IMR-90 (cell line): ENCODE results near the gene CHRD. TPM values are rescaled to one million over a fixed set of nuclear protein-coding genes. Genes with fewer than 3 reads are reported as not detected.

Experiments
- ATAC-seq: fragments of 200-7000 bp; cut with Tn5 transposase; 2 replicates; pipeline ENCODE4 v1.9.1; 2020; ENCODE audit warnings: low read depth, mild to moderate bottlenecking, moderate library complexity
- BruUV-seq: library from RNA; stranded (reverse); fragments of 400-500 nt; replicated peaks from 2 replicates; lab custom pipeline; 2021; lab: Mats Ljungman, UMichigan
- CTCF ChIA-PET: fragments of 300-600 bp; formaldehyde crosslinking; extraction: SDS; loops from one replicate; lab custom pipeline; 2021; ENCODE audit warnings: antibody characterized with exemption; lab: Yijun Ruan, JAX
- POLR2A ChIA-PET: fragments of 300-600 bp; sonication (Branson Sonifier 250); formaldehyde crosslinking; loops from one replicate; lab custom pipeline; 2022; ENCODE audit warnings: antibody characterized with exemption; ENCODE audit not compliant: unreplicated experiment; lab: Charles Lee
- DNase-seq: peaks from one replicate; pipeline ENCODE4 v3.0.0; 2013
- H2AFZ ChIP-seq: replicated peaks from 2 replicates; pipeline ENCODE3; 2013; ENCODE audit warnings: low read length, mild to moderate bottlenecking; ENCODE audit not compliant: poor library complexity
- H2AK5ac ChIP-seq: 2 replicates; pipeline ENCODE4 v1.6.1; 2013; ENCODE audit warnings: low read depth, low read length, inconsistent platforms
- H2AK9ac ChIP-seq: replicated peaks from 2 replicates; pipeline ENCODE3; 2013; ENCODE audit warnings: mild to moderate bottlenecking, low read depth, low read length, moderate library complexity; ENCODE audit not compliant: poor library complexity
- H2BK120ac ChIP-seq: 2 replicates; pipeline ENCODE4 v1.6.1; 2013; ENCODE audit warnings: low read depth, low read length, inconsistent platforms
- H2BK15ac ChIP-seq: 3 replicates; pipeline ENCODE4 v1.6.1; 2013; ENCODE audit warnings: low read depth, low read length, inconsistent platforms
- H2BK20ac ChIP-seq: 2 replicates; pipeline ENCODE4 v1.6.1; 2013; ENCODE audit warnings: low read depth, mild to moderate bottlenecking, inconsistent platforms, low read length, moderate library complexity
- H2BK5ac ChIP-seq: 2 replicates; pipeline ENCODE4 v1.6.1; 2013; ENCODE audit warnings: mild to moderate bottlenecking, low read depth, low read length, inconsistent platforms; ENCODE audit not compliant: poor library complexity, severe bottlenecking
- H3K14ac ChIP-seq: replicated peaks from 2 replicates; pipeline ENCODE4 v1.6.1; 2013; ENCODE audit warnings: low read depth, low read length, inconsistent platforms
- H3K18ac ChIP-seq: 2 replicates; pipeline ENCODE4 v1.6.1; 2013; ENCODE audit warnings: low read depth, low read length, control low read depth
- H3K23ac ChIP-seq: 2 replicates; pipeline ENCODE4 v1.6.1; 2013; ENCODE audit warnings: low read depth, low read length, inconsistent platforms
- H3K27ac ChIP-seq: 2 replicates; pipeline ENCODE4 v1.5.1; 2013; ENCODE audit warnings: mild to moderate bottlenecking, control low read depth, low read length; ENCODE audit not compliant: insufficient read depth
- H3K27me3 ChIP-seq: 2 replicates; pipeline ENCODE4 v1.6.1; 2013; ENCODE audit warnings: low read length; ENCODE audit not compliant: control insufficient read depth, insufficient read depth
- H3K36me3 ChIP-seq: 2 replicates; pipeline ENCODE4 v1.6.1; 2013; ENCODE audit warnings: low read length, mixed read lengths; ENCODE audit not compliant: control insufficient read depth, insufficient read depth
- H3K4ac ChIP-seq: 2 replicates; pipeline ENCODE4 v1.6.1; 2013; ENCODE audit warnings: low read depth, low read length, inconsistent platforms
- H3K4me1 ChIP-seq: 2 replicates; pipeline ENCODE4 v1.6.1; 2013; ENCODE audit warnings: low read length, mixed read lengths; ENCODE audit not compliant: control insufficient read depth, insufficient read depth
- H3K4me2 ChIP-seq: 2 replicates; pipeline ENCODE4 v1.6.1; 2013; ENCODE audit warnings: low read depth, mild to moderate bottlenecking, control low read depth, low read length, moderate library complexity
- H3K4me3 ChIP-seq: 2 replicates; pipeline ENCODE4 v1.5.1; 2013; ENCODE audit warnings: low read depth, mild to moderate bottlenecking, control low read depth, low read length, moderate library complexity; ENCODE audit not compliant: insufficient read depth
- H3K56ac ChIP-seq: 2 replicates; pipeline ENCODE4 v1.6.1; 2013; ENCODE audit warnings: low read length, inconsistent platforms; ENCODE audit not compliant: insufficient read depth; ENCODE audit errors: extremely low read depth
- H3K79me1 ChIP-seq, 2 experiments: 2 replicates each; pipeline ENCODE4 v1.6.1; 2013; ENCODE audit warnings: low read length in 2 of 2, inconsistent platforms in 1 of 2, low read depth in 1 of 2
- H3K9ac ChIP-seq: 2 replicates; pipeline ENCODE4 v1.6.1; 2013; ENCODE audit warnings: low read depth, low read length, control low read depth
- H3K9me1 ChIP-seq: 2 replicates; pipeline ENCODE4 v1.6.1; 2013; ENCODE audit warnings: low read length, inconsistent platforms; ENCODE audit not compliant: insufficient read depth
- H3K9me3 ChIP-seq: 2 replicates; pipeline ENCODE4 v1.6.1; 2013; ENCODE audit warnings: low read length; ENCODE audit not compliant: control insufficient read depth, insufficient read depth
- H4K20me1 ChIP-seq: 2 replicates; pipeline ENCODE4 v1.6.1; 2013; ENCODE audit warnings: low read length, inconsistent platforms; ENCODE audit not compliant: insufficient read depth
- H4K5ac ChIP-seq: 2 replicates; pipeline ENCODE4 v1.6.1; 2013; ENCODE audit warnings: mild to moderate bottlenecking, low read depth, low read length, control low read depth
- H4K8ac ChIP-seq, 2 experiments: 2 replicates each; pipeline ENCODE4 v1.6.1; 2013; ENCODE audit warnings: low read depth in 2 of 2, low read length in 2 of 2, control low read depth in 1 of 2, inconsistent platforms in 1 of 2
- H4K91ac ChIP-seq: 2 replicates; pipeline ENCODE4 v1.6.1; 2013; ENCODE audit warnings: low read depth, low read length, inconsistent platforms; ENCODE audit not compliant: insufficient read depth
- BHLHE40 ChIP-seq: fragments of 150-350 bp; IDR thresholded peaks from 2 replicates; pipeline ENCODE4 v1.6.1; 2016; ENCODE audit warnings: mild to moderate bottlenecking, low read depth, low read length
- CTCF ChIP-seq: conservative IDR thresholded peaks from 2 replicates; pipeline ENCODE4 v1.5.1; 2012; ENCODE audit warnings: mild to moderate bottlenecking, low read depth, low read length, improper control_type of control experiment
- ELK1 ChIP-seq: fragments of 150-350 bp; IDR thresholded peaks from 2 replicates; pipeline ENCODE4 v1.6.1; 2016; ENCODE audit warnings: low read depth, mild to moderate bottlenecking, low read length, moderate library complexity, borderline replicate concordance
- MAFK ChIP-seq: IDR thresholded peaks from 2 replicates; pipeline ENCODE4 v1.6.1; 2012; ENCODE audit warnings: low read depth, low read length, improper control_type of control experiment
- NFE2L2 ChIP-seq: fragments of 150-350 bp; IDR thresholded peaks from 2 replicates; pipeline ENCODE4 v1.6.1; 2016; ENCODE audit warnings: low read depth, mild to moderate bottlenecking, low read length
- RAD21 ChIP-seq: IDR thresholded peaks from 2 replicates; pipeline ENCODE4 v1.6.1; 2012; ENCODE audit warnings: low read length, improper control_type of control experiment
- RCOR1 ChIP-seq: IDR thresholded peaks from 2 replicates; pipeline ENCODE4 v1.6.1; 2012; ENCODE audit warnings: mild to moderate bottlenecking, low read length, improper control_type of control experiment; ENCODE audit not compliant: insufficient replicate concordance
- RFX5 ChIP-seq: IDR thresholded peaks from 2 replicates; pipeline ENCODE4 v1.8.0; 2012; ENCODE audit warnings: low read depth, mild to moderate bottlenecking, low read length, moderate library complexity
- SMC3 ChIP-seq: fragments of 150-350 bp; IDR thresholded peaks from 2 replicates; pipeline ENCODE4 v1.6.1; 2016; ENCODE audit warnings: low read depth, mild to moderate bottlenecking, antibody characterized with exemption, low read length, moderate library complexity
- USF2 ChIP-seq: fragments of 150-350 bp; IDR thresholded peaks from 2 replicates; pipeline ENCODE4 v1.6.1; 2017; ENCODE audit warnings: mild to moderate bottlenecking, antibody characterized with exemption, low read length, low read depth
- WGBS, 2 experiments: methylation state at CpG; one replicate each; pipeline versions ENCODE4 v1.1.5 to v1.1.7; 2013; ENCODE audit warnings: missing lambda C conversion rate in 2 of 2; ENCODE audit not compliant: insufficient read length in 1 of 2; ENCODE audit errors: extremely low coverage in 2 of 2; 5-methylcytosine and 5-hydroxymethylcytosine counted together
- dilution Hi-C: fragments of 300-500 bp; cut with HindIII; formaldehyde crosslinking; loops from one replicate; pipeline ENCODE4 v1.14.3; 2018; ENCODE audit warnings: low sequenced_read_pairs; ENCODE audit not compliant: unreplicated experiment
- in situ Hi-C: fragments of 300-500 bp; cut with MboI; formaldehyde crosslinking; loops from 3 replicates; pipeline ENCODE4 v1.14.3; 2019; ENCODE audit warnings: low sequenced_read_pairs, inconsistent platforms, mixed read lengths
- intact Hi-C: fragments of 100-400 bp; cut with micrococcal nuclease; formaldehyde crosslinking; loops from 2 replicates; pipeline ENCODE4 v1.10.0; 2022
- polyA plus RNA-seq, 3 experiments: library from polyadenylated mRNA; depleted of rRNA; stranded (reverse); fragments of >200 nt; gene quantifications; 2 replicates each; pipeline ENCODE4 v1.2.3, GENCODE V29; 2012; ENCODE audit warnings: low replicate concordance in 1 of 3
- total RNA-seq: library from RNA; depleted of rRNA; stranded (reverse); fragments of >200 nt; gene quantifications from 2 replicates; pipeline ENCODE4 v1.2.3, GENCODE V29; 2012

Gene CHRD
- total and polyA plus RNA-seq, 2 of the 4 experiments (the other 2 are of a cell fraction) = under 0.01 to 0.09 TPM

GRCh38 chr3:184377882-184378445 lies 1.9 kb upstream of the CHRD start, which contains the start of gene THPO:
Gene THPO, minus strand, starts transcription at chr3:184378207. Its CDS starts 1,948 bp downstream, at chr3:184376259.
- no peak within 1 kb of the TSS for H2BK120ac ChIP-seq
- peaks cover 2% of the 10 kb centered on the region; the same call in 1 of the 2 replicates for H3K4me1 ChIP-seq
- no peak within 1 kb of the TSS for H3K4me3 ChIP-seq
- no peak within 1 kb of the TSS for H4K8ac ChIP-seq
- H3K4me2 ChIP-seq = no peak within 1 kb of the TSS
- H4K20me1 ChIP-seq = no peaks in the 10 kb centered on the region
- H2BK20ac ChIP-seq = no peak within 1 kb of the TSS
- H3K4ac ChIP-seq = no peak within 1 kb of the TSS
- H3K18ac ChIP-seq = no peak within 1 kb of the TSS
- no peaks in the 10 kb centered on the region for H3K79me1 ChIP-seq
- POLR2A ChIA-PET = no interaction called here
- BruUV-seq = no TSS peak
- no peak within 1 kb of the TSS for H4K5ac ChIP-seq
- whole genome bisulfite sequencing, 2 experiments = no CpG with 5 or more reads among the region's 7 CpGs
- in situ Hi-C loops = loop anchor here (10.0 kb wide), 2 partner anchors 397 to 427 kb away; no protein-coding TSS in a partner anchor
- H2AK9ac ChIP-seq = peak within 1 kb of the TSS; percentile 38
- dilution Hi-C loops = no loop called here
- no peak for TF ChIP-seq MAFK
- TF ChIP-seq SMC3 = no peak
- TF ChIP-seq ELK1 = no peak
- no peak for TF ChIP-seq CTCF
- no peak for TF ChIP-seq USF2
- no peak for TF ChIP-seq RFX5
- no peak for TF ChIP-seq RAD21
- no peak for TF ChIP-seq BHLHE40
- no peak for TF ChIP-seq NFE2L2
- TF ChIP-seq RCOR1 = no peak
- DNase-seq (no peak), ATAC-seq (no peak)
- no peak within 1 kb of the TSS for H4K91ac ChIP-seq
- no peak within 1 kb of the TSS for H2BK5ac ChIP-seq
- CTCF ChIA-PET = no interaction called here
- H3K9ac ChIP-seq = no peak within 1 kb of the TSS
- H2AFZ ChIP-seq = peak within 1 kb of the TSS; percentile 16
- intact Hi-C loops = no loop called here
- H2AK5ac ChIP-seq = no peak within 1 kb of the TSS
- no peak within 1 kb of the TSS for H3K14ac ChIP-seq
- H3K36me3 ChIP-seq = no peaks in the 10 kb centered on the region
- no peaks in the 10 kb centered on the region for H3K9me3 ChIP-seq
- no peak within 1 kb of the TSS for H3K27ac ChIP-seq
- H3K27me3 ChIP-seq = peaks cover 80% of the 10 kb centered on the region
- H3K23ac ChIP-seq = no peak within 1 kb of the TSS
- H3K9me1 ChIP-seq = no peaks in the 10 kb centered on the region
- H3K56ac ChIP-seq = no peak within 1 kb of the TSS
- no peak within 1 kb of the TSS for H2BK15ac ChIP-seq
